Fibroblast of gingiva (primary cell): ENCODE measurements around the gene NFE2L1.
"Not testable (repeated sequence)": the region's sequence is repeated elsewhere in the genome, so short reads cannot be mapped to it uniquely, and the experiment has no call there.

ENCODE experiments used
- DNase-seq: peaks from one replicate; pipeline ENCODE4 v3.0.0-alpha.2; 2011; ENCODE audit warnings: low read depth

NFE2L1 gene, protein sequence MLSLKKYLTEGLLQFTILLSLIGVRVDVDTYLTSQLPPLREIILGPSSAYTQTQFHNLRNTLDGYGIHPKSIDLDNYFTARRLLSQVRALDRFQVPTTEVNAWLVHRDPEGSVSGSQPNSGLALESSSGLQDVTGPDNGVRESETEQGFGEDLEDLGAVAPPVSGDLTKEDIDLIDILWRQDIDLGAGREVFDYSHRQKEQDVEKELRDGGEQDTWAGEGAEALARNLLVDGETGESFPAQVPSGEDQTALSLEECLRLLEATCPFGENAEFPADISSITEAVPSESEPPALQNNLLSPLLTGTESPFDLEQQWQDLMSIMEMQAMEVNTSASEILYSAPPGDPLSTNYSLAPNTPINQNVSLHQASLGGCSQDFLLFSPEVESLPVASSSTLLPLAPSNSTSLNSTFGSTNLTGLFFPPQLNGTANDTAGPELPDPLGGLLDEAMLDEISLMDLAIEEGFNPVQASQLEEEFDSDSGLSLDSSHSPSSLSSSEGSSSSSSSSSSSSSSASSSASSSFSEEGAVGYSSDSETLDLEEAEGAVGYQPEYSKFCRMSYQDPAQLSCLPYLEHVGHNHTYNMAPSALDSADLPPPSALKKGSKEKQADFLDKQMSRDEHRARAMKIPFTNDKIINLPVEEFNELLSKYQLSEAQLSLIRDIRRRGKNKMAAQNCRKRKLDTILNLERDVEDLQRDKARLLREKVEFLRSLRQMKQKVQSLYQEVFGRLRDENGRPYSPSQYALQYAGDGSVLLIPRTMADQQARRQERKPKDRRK

GRCh38 chr17:48047741-48048383, at the start of gene NFE2L1:
Gene NFE2L1 (plus strand): TSS chr17:48048359. CDS start chr17:48051119, 2,760 bp downstream.
- DNase-seq: peak; percentile 100

DNA sequence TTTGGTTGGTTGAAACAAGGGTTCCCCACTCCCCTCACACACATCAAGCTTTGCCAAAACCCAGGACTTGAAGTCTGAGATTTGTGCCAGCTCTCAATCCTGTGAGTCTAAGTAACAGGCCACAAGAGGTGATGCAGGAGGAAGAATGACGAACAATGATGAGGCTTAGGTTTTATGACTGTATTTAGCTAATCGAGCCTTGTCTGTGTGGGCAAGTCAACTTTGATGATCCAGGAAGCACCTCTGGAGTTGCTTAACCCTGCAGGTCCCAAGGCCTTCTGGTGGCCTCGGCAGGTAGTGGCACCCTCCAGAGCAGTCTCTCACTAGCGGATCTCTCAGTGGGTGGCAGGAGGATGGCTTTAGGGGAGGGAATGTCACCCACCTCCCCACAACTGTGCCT, 48.6 kb upstream of the NFE2L1 start:
- DNase-seq: no peak

GRCh38 chr17:48001197-48001596, 47.0 kb upstream of the NFE2L1 start:
- DNase-seq: peak; percentile 26

GRCh38 chr17:48001657-48002056, 46.5 kb upstream of the NFE2L1 start:
- not testable (repeated sequence) for DNase-seq

GRCh38 chr17:48002266-48002915, 45.8 kb upstream of the NFE2L1 start:
- DNase-seq: peak; percentile 70

DNA sequence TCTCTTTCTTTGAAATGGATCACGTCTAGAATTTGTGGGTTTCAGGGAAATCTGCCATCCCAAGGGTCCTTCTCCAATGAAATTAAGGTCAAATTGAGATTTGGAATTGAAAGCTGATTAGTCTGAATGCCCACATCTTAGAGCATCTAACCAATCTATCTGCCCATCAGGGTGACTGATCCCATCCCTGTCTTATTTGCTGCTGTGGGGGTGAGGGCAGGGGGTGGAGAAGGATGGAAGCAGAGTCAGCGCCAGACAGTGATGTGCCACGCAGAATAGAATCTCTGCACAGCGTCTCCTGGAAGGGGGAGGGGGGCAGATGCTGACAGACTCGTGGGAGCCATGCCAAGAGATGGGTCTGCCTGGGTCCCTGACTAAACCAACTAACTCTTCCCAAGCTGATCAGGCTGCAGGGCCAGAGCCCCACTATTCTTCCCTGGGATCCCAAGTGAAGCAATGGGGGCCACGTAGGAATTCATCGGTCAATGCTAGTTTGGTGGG, 45.2 kb upstream of the NFE2L1 start:
- no peak for DNase-seq

GRCh38 chr17:48003417-48004151, 44.6 kb upstream of the NFE2L1 start:
- DNase-seq: no peak

DNA sequence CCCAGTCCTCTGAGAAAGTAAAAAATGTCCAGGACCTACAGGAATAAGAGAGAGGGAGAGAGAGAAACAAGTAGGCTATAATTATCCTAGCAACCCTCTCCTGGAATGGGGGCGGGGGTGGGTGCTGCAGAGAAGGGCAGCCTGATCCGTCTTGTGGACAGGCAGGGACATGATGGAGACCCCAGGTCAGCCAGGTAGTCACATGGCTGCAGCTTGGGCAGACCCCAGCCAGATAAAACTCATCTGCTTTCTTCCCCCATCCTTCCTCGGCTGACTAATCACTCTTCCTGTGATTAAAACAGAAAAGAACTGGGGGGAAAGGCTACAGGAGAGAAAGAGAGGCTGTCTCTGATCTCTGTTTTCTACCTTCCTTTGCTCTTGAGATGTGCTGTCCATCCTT, 43.2 kb upstream of the NFE2L1 start:
- DNase-seq: no peak

- DNase-seq: peak; percentile 20
Observed at GRCh38 chr17:48006936-48007709, 41.0 kb upstream of the NFE2L1 start.

DNA sequence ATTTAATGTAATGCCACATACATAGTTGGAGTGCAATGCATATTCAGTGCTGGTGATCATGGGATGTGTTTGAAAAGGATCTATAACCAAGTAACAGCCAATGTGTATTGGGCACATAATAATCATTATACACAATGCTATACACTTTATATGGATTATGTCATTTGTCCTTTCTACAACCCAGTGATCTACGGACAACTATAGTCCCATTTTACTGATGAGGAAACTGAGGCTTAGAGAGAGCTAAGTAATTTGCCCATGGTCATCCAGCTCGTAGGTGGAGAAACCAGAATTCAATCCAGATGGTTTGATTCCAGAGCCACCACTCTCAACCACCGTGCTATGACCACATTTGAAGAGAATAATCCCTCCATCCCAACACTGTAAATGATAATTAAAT, 38.0 kb upstream of the NFE2L1 start:
- DNase-seq: no peak

DNA sequence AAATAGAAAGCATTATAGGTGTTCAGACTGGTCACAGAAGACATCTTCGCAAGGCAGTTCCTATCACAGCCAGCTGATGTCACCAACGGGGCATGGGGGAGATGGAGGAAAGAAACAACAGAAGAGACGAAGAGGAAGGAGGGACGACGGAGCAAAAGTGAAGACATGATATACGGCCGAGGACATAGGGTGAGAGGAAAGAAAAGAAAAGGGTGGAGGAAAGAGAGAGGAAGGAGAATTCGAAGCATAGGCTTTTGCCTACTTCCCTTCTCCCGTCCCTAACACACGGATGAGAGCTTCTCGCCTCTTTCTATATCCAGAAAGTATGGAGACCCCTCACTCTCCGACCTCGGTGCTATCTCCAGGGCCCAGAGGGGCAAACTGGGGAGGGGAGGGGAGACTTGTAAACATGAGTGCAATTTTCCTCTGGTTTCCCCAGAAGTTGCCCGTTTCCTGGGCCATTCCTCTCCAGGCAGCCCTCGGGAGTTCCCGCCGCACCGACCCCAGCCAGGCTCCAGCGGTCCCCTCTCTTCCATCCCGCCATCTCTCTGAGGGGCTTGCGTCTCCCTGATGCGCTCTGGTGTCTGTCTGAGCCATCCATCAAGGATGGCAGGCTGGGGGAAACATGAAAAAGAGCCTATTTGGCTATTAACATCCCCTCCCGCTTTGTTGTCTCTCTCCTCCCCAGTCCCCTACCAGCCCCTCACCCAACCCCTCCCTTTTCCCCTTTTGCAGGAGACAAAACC, 36.6 kb upstream of the NFE2L1 start:
- no peak for DNase-seq

GRCh38 chr17:48012151-48012520, 36.0 kb upstream of the NFE2L1 start:
- no peak for DNase-seq

GRCh38 chr17:48012654-48013053, 35.5 kb upstream of the NFE2L1 start:
- no peak for DNase-seq

DNA sequence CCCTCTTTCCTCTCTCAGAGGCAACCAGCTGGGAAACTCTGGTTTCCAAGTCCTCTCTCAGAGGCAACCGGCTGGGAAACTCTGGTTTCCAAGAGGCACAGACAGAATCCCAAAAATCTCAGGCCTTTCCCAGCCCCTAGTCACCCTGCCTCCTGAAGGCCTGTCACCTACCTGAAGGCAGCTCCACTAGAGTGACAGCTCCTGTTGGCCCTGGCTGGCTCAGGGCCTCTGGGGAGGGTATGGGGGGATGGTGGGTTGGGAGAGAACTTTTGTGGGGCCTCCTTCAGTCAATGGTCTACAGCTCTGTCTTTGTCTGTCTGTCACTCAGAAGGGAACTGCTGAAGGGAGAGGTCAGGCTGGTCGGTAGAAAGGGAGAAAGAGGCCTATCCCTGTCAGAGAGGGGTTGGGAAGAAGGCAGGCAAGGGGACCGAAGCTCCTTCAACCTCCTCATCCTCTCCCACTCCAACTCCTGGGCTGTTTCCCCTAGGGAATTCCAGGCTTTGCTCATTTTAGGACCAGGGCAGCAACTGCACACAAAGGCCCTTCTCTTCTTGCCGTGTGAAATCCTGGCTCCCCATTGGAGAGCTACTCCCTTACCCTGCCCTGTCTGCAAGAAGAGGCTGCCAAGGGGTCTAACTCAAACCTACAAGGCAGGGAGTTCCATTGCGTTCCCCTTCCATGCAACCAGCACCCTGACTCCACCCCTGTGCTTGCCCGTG, 34.1 kb upstream of the NFE2L1 start:
- DNase-seq: no peak

DNA sequence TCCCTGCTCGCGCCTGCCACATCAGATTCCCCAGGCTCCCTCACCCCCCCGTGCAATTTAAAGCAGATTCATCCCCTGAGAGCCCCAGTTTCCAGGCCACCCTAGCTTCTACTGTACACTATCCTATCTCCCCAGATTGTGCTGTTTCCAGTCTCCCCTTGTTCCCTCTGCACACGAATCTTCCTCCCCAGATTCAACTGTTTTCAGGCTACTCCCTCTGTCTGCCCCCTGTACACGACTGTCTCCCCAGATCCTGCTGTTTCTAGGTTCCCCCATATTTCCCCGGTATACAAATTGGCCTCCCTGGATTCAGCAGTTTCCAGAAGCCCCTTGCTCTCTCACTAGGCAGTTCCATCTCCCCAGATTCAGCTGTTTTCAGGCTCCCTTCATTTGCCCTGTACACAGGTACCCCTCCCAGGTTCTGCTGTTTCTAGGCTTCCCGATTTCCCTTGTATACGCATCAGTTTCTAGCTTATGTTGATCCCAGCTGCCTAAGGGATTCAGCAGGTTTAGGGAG, 33.5 kb upstream of the NFE2L1 start:
- no peak for DNase-seq

DNA sequence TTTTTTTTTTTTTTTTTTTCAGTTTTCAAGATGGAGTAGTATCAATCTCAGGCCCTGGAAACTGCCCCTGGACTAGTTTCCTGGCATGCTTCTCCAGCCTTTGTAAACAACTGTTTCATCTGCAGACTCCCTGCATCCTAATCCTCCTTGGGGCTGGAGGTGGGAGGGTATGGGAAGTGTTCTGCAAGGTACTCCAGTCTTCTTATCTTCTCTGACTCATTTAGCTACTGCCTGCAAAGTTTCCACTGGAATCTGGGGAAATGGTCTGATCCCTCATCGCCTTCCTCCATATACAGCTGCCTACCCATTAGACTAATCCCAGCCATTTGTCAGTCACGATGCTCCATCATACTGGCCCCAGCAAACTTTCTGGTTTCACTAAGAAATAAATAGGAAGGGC, 32.0 kb upstream of the NFE2L1 start:
- no peak for DNase-seq

GRCh38 chr17:48017817-48018158, 30.4 kb upstream of the NFE2L1 start:
- DNase-seq: not testable (repeated sequence)

GRCh38 chr17:48021934-48022333, 26.2 kb upstream of the NFE2L1 start:
- DNase-seq: no peak

DNA sequence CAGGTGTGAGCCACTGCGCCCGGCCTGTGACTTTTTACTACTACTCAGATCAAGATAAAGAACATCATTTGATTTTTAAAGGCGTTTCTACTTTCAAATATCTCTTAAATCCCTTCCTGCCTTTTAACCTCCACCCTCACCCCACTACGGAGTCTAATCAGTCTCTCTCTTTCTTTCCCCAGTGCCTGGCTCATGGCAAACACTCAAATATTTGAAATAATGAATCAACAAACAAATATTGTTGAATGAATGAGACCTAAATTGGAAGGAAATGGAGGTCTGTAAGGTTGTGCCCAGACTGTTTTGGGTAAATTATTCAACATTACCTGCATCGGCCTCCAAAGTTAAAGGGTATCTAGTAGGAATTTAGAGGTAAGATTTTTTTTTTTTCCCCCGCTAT, 25.3 kb upstream of the NFE2L1 start:
- DNase-seq: no peak
